MM.1S (cell line): Measurements from ENCODE around the gene MTHFD1L.
A peak's percentile ranks its signal among the peaks of the same experiment; 100 is the strongest.

ENCODE experiments used
- DNase-seq: peaks from one replicate; pipeline ENCODE4 v3.0.0-alpha.2; 2015
- H2AFZ ChIP-seq: fragments of 300-600 bp; sonication (generic); 2 replicates; pipeline ENCODE4 v1.6.0; 2016; ENCODE audit warnings: antibody characterized with exemption, low read length
- H3F3A ChIP-seq: fragments of 300-600 bp; sonication (generic); 2 replicates; pipeline ENCODE4 v1.6.1; 2016; ENCODE audit warnings: mild to moderate bottlenecking, antibody characterized with exemption, low read length, moderate library complexity, mixed read lengths; ENCODE audit not compliant: insufficient read depth
- H3K27ac ChIP-seq: fragments of 300-600 bp; sonication (generic); 2 replicates; pipeline ENCODE4 v1.5.1; 2016; ENCODE audit warnings: mild to moderate bottlenecking, low read length
- H3K27me3 ChIP-seq: fragments of 300-600 bp; sonication (generic); replicated peaks from 2 replicates; pipeline ENCODE4 v1.6.0; 2016; ENCODE audit warnings: low read length; ENCODE audit not compliant: insufficient read depth
- H3K36me3 ChIP-seq: fragments of 300-600 bp; sonication (generic); replicated peaks from 2 replicates; pipeline ENCODE4 v1.6.1; 2016; ENCODE audit warnings: mild to moderate bottlenecking, low read length, mixed read lengths; ENCODE audit not compliant: insufficient read depth
- H3K4me1 ChIP-seq: fragments of 300-600 bp; sonication (generic); 2 replicates; pipeline ENCODE4 v1.6.1; 2016; ENCODE audit warnings: low read length, mixed read lengths
- H3K4me2 ChIP-seq: fragments of 300-600 bp; sonication (generic); 2 replicates; pipeline ENCODE4 v1.6.0; 2016; ENCODE audit warnings: low read depth, low read length
- H3K4me3 ChIP-seq: fragments of 300-600 bp; sonication (generic); 2 replicates; pipeline ENCODE4 v1.5.1; 2016; ENCODE audit warnings: low read length, mixed read lengths
- H3K79me2 ChIP-seq: fragments of 300-600 bp; sonication (generic); 2 replicates; pipeline ENCODE4 v1.6.1; 2016; ENCODE audit warnings: mixed run types, low read length, mixed read lengths
- H3K9ac ChIP-seq: fragments of 300-600 bp; sonication (generic); 2 replicates; pipeline ENCODE4 v1.6.1; 2016; ENCODE audit warnings: low read length, mixed read lengths
- H3K9me2 ChIP-seq: fragments of 300-600 bp; sonication (generic); replicated peaks from 2 replicates; pipeline ENCODE4 v1.6.1; 2016; ENCODE audit warnings: mild to moderate bottlenecking, low read length, mixed read lengths; ENCODE audit not compliant: insufficient read depth
- H3K9me3 ChIP-seq: fragments of 300-600 bp; sonication (generic); replicated peaks from 2 replicates; pipeline ENCODE4 v1.6.1; 2016; ENCODE audit warnings: mild to moderate bottlenecking, low read length, mixed read lengths; ENCODE audit not compliant: insufficient read depth
- H4K20me1 ChIP-seq: fragments of 300-600 bp; sonication (generic); 2 replicates; pipeline ENCODE4 v1.6.1; 2016; ENCODE audit warnings: mild to moderate bottlenecking, low read length, moderate library complexity, mixed read lengths; ENCODE audit not compliant: insufficient read depth
- CTCF ChIP-seq: fragments of 300-600 bp; sonication (generic); IDR thresholded peaks from 2 replicates; pipeline ENCODE4 v1.5.1; 2016; ENCODE audit warnings: antibody characterized with exemption, low read length, mixed read lengths
- EZH2 ChIP-seq: fragments of 300-600 bp; sonication (generic); optimal IDR thresholded peaks from 2 replicates; pipeline ENCODE3; 2017; ENCODE audit warnings: low read depth, mild to moderate bottlenecking, antibody characterized with exemption, low read length, mixed read lengths
- EZH2phosphoT487 ChIP-seq: fragments of 300-600 bp; sonication (generic); IDR thresholded peaks from 2 replicates; pipeline ENCODE4 v1.6.1; 2018; ENCODE audit warnings: antibody characterized with exemption, low read length

Gene MTHFD1L

GRCh38 chr6:151141685-151142084, 276.2 kb downstream of the MTHFD1L start:
- Histone ChIP-seq H3K4me2 (no peak overlapping the region), H3K27ac (no peak overlapping the region)

GRCh38 chr6:151142676-151143075, 277.2 kb downstream of the MTHFD1L start:
- H4K20me1 ChIP-seq, result no peaks in the 10 kb centered on the region
- DNase-seq, result peak; percentile 8
- H3K36me3 ChIP-seq, result no peaks in the 10 kb centered on the region
- no peaks in the 10 kb centered on the region for H3K9me3 ChIP-seq
- H3K79me2 ChIP-seq, result no peaks in the 10 kb centered on the region
- H3K27me3 ChIP-seq, result no peaks in the 10 kb centered on the region
- no peaks in the 10 kb centered on the region for H3K9me2 ChIP-seq
- no peaks in the 10 kb centered on the region for H3K4me1 ChIP-seq
- TF ChIP-seq CTCF (no peak), EZH2 (no peak), EZH2phosphoT487 (no peak)
- H3K4me2 ChIP-seq, result no peak overlapping the region
- H3F3A ChIP-seq, result no peaks in the 10 kb centered on the region
- H2AFZ ChIP-seq, result no peak overlapping the region
- H3K9ac ChIP-seq, result no peak overlapping the region
- H3K4me3 ChIP-seq, result no peak overlapping the region
- H3K27ac ChIP-seq, result no peak overlapping the region

More at GRCh38 chr6:151141685-151142084, 276.2 kb downstream of the MTHFD1L start:
- DNase-seq, result peak; percentile 9
- no peak for TF ChIP-seq EZH2phosphoT487
- no peak for TF ChIP-seq CTCF
- no peak for TF ChIP-seq EZH2
- Histone ChIP-seq H2AFZ (no peak overlapping the region), H3K27me3 (no peaks in the 10 kb centered on the region), H3K4me1 (no peaks in the 10 kb centered on the region), H3K36me3 (no peaks in the 10 kb centered on the region), H3K9ac (no peak overlapping the region), H3K4me3 (no peak overlapping the region), H4K20me1 (no peaks in the 10 kb centered on the region), H3K9me3 (no peaks in the 10 kb centered on the region), H3K9me2 (no peaks in the 10 kb centered on the region), H3K79me2 (no peaks in the 10 kb centered on the region), H3F3A (no peaks in the 10 kb centered on the region)

DNA sequence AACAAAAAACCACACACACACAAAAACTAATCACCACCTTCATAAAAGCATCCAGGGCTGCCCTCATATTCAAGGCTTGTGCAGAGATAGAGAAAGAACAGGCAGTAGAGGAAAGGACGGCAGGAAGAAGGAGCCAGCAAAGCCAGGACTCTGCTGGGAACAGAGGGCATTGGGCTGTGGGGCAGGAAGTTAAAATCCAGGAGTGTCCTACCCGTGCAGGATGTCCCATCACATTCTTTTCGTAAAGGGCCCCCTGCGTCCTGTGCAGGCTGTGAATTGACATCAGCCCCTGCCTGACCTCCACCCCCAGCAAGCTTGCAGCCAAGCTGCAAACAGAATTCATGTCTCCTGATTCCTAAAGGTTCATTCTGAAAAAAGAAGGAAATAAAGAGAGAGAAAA, 277.8 kb downstream of the MTHFD1L start:
- no peaks in the 10 kb centered on the region for H3K4me1 ChIP-seq
- no peak for DNase-seq
- no peak overlapping the region for H3K27ac ChIP-seq
- no peaks in the 10 kb centered on the region for H3K36me3 ChIP-seq
- no peaks in the 10 kb centered on the region for H3F3A ChIP-seq
- H3K79me2 ChIP-seq, result no peaks in the 10 kb centered on the region
- H2AFZ ChIP-seq, result no peak overlapping the region
- no peaks in the 10 kb centered on the region for H3K27me3 ChIP-seq
- H3K9me3 ChIP-seq, result no peaks in the 10 kb centered on the region
- H4K20me1 ChIP-seq, result no peaks in the 10 kb centered on the region
- TF ChIP-seq EZH2phosphoT487, result no peak
- TF ChIP-seq EZH2, result no peak
- no peak for TF ChIP-seq CTCF
- H3K4me2 ChIP-seq, result no peak overlapping the region
- H3K9ac ChIP-seq, result no peak overlapping the region
- H3K4me3 ChIP-seq, result no peak overlapping the region
- no peaks in the 10 kb centered on the region for H3K9me2 ChIP-seq
